ENCODE results near the gene EIF1B.

Gene EIF1B

DNA sequence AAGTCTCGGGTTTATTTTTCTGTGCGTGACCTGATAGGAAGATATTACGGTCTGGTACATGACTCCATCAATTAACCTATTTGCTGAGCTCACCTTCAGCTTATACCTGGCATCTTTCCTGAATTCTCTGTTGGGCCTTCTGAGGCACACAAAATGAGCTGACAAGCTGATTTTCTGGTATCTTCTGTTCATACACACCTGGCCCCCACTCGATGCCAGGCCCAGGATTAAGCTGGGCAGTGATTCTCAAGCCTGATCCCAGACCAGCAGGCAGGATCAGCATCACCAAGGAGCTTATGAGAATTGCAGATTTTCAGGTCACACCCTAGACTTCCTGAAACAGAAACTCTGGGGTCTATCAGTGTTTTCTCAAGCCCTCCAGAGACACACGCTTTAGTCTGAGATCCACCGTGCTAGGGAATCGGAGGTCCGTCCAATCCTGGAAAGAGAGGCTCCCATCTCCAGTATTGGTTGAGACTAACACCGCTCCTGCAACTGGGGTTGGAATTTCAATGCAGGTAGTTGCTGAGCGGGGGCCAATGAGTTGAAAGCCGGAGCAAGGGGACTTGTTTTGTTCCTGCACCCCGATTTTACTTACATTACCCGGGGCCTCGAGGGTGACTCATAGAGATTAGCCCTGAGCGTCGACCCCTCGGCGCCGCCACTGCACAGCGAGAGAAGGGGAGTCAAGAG, 636 bp upstream of the EIF1B start:
- no peak for DNase-seq (ENCODE audit: low spot score)

DNA sequence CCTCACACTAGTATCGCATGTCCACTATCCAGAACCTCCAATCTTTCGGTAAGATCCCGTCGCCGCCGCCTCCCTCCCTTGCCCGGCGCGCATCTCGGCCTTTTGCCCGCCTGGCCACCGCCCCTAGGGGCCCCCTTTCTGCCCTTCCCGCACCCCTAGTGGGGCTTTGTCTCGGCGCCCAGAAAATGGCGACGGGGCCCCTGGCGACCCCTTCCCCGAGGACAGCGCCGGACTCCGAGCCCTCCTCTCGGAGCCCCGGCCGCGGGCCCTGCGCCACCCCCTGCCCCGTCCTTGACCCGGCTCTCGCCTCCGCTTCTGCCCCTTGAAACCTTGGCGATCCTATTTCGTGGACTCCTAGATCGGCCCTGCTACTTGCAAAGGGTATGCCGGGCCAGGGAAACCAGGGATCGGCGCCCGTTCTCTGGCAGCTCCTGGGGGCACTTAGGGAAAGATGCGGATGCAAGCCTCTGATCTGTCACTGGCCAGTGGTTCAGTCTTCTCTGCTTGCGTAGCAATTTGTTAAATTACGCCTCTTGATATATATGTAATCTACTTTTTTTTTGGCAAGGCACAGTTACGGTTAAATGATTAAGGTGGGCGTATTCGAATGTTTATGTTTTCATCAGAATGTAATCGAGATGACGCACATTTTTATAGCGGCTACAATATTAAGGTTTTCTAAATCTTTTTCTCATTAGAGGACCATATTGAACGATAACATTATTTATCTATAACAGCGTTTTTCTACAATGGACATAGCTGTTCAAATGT, 603 bp downstream of the EIF1B start:
- DNase-seq (ENCODE audit: low spot score): no peak

DNA sequence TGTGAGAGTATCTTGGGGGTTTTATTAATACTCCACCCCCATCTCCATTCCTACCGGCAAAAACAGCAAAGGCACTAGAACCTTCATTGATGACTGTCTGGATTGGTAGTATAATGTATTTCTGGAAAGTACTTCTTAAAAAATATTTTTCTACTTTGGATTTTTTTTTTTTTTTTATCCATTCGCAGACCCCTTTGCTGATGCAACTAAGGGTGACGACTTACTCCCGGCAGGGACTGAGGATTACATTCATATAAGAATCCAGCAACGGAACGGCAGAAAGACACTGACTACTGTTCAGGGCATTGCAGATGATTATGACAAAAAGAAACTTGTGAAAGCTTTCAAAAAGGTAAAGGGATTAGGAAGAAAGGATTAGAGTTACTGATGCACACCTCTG, 1.2 kb downstream of the EIF1B start:
- DNase-seq (ENCODE audit: low spot score): no peak

DNA sequence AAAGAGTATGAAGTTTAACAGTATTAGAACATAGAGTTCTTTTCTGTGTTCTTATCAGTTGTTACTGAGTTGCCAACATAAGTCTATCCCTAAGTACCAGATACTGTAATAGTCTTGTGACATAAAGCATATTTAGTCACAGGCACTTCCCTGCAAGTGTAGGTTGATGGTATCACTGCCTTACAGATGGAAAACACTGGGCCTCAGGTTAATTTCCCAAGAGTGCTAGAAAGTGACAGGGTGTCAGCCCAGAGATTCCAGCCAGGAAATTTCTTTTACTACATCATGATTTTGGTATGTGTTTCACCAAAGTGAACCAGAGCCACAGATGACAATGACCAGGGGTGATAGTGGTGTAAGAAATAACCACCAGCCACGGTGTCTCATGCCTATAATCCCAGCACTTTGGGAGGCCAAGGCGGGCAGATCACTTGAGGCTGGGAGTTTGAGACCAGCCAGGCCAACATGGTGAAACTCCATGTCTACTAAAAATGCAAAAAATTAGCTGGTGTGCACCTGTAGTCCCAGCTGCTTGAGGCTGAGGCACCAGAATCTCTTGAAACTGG, 3.2 kb downstream of the EIF1B start:
- no peak for DNase-seq (ENCODE audit: low spot score)

DNA sequence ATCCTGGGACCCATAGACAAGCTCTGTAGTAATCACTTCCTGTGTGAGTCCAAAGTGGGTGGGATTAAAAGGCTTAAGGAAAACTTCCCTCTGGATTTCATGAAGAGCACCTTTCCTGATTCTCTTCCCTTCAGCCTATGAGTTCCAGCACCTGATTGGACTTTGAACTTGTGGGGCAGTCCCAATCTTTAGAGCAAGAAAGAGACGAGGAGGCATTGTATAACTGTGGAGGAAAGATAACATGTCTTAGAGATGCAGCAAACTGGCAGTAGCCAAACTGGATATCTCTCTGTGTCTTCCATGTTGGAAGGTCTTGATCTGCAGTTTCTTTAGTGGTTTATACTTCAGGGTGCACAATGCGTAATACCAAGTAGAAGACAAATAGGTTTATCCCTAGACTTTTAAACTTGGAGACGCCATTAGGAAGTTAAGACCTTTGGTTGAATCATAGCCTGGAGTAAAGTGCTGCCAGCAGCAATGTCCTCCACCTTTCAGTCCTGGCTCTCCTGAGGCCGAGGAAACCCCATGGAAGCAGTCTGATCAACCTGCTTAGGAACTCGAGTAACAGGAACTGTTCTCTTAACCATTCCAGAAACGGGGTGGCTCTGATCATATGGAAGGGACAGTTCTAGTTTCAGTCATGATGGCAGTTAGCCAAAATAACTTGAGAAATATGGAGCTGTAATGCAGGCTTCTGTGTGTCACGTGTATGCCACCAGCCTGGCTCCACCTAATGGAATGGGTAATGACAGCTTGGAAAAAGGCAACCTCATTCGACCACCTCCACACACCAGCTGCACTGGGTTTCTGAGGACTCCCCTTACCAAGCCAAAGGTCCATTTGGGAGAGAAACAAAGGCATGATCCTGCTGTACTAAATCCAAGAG, 4.7 kb downstream of the EIF1B start:
- no peak for DNase-seq (ENCODE audit: low spot score)

DNA sequence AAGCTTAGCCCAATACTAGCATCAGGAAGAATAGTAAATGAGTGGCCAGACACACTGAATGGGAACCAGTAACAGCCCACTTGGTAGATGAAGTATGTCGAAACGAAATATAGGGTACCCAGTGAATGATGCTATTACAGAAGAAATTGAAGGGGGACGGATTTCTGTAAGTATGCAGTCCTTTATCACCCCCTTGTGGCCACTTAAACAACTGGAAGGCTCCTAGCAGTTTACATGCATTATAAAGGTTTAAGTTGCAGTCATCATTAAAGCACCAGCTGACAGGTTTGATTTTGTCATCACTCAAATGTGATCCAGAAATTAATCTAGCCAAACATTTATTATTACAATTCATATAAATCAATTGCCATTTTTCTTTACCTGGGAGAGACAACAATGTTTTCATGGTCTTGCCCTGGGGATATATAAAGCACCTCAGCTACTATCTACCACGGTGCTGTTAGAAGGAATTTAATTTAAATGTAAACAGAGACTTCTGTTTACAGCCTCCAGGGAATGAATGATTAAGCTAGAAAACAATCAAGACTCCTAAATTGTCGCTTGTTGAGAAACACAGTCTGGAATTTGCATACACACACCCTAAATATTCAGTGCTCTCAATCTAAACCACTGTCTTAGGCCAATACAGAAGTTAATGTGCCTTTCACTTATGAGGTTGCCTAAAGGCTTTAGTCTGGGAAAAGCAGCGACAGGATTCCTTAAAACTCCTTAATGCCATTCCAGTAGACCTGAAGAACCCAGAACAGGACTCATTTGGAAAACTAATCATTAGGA, 7.8 kb downstream of the EIF1B start:
- no peak for DNase-seq (ENCODE audit: low spot score)

DNA sequence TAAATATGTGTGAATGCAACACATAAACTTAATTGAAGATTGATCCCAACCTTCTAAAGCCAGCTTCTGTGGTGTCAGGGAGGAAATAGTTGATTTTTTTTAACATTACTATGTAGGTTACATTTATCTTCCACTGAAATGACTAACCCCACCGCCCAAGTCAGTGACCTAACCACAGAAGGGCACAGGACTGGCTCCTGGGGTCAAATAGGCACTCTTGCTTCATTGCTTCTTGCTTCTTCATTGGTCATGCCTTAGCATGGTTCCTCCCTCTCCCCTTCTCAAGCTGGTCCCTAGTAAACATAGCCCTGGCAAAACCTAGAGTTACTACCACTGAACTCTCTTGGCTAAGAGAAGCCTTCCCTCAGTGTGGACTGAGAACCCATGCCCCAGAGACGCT, 12.3 kb downstream of the EIF1B start:
- DNase-seq (ENCODE audit: low spot score): no peak

DNA sequence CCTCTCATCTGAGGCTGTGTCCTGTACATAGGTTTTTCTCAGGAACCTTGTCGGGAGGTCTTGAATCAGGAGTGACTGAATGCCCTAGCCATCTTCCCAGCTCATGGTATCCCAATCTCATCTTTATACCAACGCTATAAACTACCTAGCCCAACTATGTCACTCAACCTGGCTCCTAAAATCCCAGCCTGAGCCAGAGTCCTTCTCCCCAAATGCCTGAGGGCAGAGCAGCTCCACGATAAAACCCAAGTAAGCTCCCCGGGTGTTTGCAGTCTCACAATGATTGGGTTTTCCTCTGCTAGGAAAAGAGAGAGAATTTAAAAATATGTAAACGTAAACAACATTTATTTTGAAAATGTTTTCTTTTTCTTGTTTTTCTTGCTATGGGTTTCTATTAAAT, 14.4 kb downstream of the EIF1B start:
- DNase-seq (ENCODE audit: low spot score): no peak

DNA sequence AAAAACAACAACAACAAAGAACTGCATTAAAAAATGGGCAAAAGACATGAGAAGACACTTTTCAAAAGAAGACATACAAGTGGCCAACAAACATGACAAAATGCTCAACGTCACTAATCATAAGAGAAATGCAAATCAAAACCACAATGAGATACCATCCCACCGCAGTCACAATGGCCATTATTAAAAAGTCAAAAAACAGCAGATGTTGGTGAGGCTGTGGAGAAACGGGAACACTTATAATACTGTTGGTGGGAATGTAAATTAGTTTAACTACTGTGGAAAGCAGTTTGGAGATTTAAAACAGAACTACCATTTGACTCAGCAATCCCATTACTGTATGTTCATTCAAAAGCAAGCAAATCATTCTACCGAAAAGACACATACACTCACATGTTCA, 15.1 kb downstream of the EIF1B start:
- no peak for DNase-seq (ENCODE audit: low spot score)

DNA sequence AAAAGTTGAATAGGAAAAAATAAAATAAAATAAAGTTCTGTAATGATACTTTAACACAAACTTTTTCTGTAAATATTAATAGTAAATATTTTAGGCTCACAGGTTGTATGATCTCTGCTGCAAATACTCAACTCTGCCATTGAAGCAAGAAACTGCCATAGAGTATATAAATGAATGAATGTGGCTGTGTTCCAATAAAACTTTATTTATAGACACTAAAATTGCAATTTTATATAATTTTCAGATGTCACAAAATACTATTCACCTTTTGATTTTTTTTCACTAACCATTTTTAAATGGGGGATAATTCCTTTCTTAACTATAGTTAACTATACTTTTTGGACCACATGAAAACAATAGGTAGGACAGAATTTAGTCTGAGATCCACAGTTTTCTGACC, 16.0 kb downstream of the EIF1B start:
- DNase-seq (ENCODE audit: low spot score): no peak

DNA sequence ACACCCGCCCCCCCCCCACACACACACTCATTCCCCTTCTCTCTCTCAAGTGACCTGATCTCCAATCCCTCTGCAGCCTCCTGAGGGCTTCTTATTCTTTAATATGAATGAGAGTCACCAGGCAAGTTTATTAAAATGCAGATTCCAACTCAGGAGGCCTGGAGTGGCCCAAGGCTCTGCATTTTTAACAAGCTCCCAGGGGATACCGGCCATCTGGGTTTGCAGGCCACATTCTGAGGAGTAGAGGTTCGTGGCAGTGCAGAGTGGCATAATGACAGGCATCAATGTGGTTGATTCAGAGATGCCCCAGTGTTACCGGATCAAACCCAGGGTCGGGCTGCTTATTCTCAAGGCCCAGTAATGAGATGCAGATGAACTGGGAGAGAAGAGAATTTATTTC, 18.9 kb downstream of the EIF1B start:
- DNase-seq (ENCODE audit: low spot score): no peak

DNA sequence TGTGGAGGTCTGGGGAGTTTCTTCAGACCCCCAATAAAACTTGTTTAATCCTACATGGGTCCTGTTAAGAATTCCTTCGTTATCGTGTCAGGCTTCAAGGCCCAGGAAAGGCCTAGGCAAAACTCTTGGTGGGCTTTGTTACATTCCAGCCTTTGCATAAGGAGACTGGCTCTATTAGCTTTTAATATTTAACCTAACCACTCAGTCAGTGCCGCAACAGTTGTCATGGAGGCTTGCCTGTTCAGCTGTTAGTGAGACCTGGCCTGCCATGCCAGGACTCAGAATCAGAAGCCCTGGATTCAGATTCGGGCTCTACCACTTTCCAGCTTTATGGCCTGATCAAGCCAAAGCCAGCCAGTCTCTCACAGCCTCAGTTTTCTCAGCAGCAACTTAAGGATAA, 19.6 kb downstream of the EIF1B start:
- no peak for DNase-seq (ENCODE audit: low spot score)

DNA sequence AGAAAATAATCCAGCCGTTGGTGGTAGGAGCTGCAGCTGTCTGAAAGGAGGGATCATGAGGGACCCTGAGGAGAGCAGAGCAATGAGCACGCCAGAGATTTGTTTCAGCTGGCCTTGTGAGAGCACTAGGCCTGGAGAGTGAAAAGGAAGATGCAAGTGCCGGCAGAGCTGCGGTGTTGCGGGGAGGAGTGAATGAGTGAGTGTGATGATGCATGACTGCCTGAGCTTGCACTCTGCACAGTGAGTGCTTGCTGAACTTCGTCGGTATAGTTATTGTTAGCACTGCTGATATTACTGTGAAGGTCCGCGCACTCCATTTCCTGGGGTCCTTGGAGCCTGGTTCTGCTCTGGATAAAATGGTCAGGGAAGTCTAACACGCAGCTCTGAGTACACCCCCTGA, 23.2 kb downstream of the EIF1B start:
- no peak for DNase-seq (ENCODE audit: low spot score)

DNA sequence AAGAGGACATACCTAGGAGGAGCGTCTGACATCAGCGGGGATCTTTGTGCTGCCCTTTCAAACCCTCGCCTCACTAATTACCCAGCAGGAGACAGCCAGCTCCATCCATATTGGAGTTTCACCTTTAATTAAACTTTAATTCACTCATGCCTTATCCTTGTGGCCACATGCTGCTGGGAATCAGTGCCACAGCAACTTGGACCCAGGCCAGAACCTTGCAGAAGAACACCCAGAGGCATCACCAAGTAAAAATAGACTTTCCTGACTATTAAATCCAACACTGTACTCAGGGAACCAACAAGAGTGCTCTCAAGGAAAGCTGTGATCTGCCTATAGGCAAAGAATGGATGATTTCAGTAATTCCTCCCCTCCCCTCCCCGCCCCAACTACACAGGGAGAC, 23.9 kb downstream of the EIF1B start:
- DNase-seq (ENCODE audit: low spot score): no peak

DNA sequence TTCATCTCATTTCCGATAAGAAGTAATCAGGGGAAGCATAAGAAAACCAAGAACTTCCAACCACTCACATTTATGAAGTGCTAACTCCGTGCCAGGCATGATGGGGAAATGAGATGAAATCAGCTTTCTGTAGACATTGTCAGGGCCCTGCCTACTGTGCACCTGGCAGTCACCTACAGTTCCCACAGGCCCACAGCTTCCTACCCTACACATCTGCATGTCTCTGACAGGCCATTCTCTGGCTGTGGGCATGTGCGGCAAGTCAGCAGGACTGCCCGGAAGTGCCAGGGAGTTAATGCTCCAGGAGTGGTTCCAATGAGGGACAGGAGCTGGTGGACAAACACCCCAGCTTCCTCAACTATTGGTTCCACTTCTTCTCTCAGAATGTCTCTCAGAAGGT, 24.3 kb downstream of the EIF1B start:
- no peak for DNase-seq (ENCODE audit: low spot score)

DNA sequence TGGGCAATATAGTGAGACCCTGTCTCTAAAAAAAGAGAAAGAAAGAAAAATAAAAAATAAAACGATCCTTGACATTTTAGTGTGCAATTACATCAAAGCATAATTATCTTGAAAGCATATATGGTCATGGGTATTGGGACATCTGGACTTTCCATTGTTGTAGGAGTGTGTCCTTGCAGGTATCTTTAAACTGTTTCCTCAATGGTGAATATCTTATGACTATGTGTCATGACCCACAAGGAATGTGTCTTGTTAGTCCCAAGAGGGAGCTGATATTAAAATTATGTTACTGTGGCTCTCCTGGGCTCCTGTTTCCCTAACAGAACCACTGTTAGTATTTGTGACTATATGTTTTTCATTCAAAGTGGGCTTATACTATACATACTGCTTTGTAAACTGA, 26.6 kb downstream of the EIF1B start:
- DNase-seq (ENCODE audit: low spot score): no peak

DNA sequence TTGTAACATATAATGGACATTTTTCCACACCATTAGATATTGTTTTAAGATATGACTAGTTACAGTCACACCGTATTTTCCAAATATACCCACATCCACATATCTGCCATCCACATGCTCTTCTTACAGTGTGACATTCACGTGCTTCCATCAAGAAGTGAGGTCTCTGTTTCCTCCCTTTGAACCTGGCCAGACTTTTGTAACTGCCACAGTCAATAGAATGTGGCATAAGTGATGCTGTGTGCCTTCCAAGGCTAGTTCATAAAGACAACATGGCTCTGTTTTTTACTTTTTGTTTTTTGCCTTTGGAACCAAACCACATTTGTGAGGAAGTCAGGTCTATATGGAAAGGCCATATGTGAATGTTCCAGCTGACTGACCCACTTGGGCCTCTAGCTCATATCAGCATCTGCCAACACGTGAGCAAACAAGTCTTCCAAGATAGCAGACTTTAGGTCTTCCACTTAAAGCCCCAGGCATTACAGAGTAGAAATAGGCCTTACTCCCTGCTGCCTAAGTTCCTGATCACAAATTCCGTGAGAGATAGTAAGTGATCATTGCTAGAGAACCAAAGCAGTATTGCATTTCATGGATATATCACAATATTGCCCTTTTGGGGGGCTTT, 27.1 kb downstream of the EIF1B start:
- no peak for DNase-seq (ENCODE audit: low spot score)

DNA sequence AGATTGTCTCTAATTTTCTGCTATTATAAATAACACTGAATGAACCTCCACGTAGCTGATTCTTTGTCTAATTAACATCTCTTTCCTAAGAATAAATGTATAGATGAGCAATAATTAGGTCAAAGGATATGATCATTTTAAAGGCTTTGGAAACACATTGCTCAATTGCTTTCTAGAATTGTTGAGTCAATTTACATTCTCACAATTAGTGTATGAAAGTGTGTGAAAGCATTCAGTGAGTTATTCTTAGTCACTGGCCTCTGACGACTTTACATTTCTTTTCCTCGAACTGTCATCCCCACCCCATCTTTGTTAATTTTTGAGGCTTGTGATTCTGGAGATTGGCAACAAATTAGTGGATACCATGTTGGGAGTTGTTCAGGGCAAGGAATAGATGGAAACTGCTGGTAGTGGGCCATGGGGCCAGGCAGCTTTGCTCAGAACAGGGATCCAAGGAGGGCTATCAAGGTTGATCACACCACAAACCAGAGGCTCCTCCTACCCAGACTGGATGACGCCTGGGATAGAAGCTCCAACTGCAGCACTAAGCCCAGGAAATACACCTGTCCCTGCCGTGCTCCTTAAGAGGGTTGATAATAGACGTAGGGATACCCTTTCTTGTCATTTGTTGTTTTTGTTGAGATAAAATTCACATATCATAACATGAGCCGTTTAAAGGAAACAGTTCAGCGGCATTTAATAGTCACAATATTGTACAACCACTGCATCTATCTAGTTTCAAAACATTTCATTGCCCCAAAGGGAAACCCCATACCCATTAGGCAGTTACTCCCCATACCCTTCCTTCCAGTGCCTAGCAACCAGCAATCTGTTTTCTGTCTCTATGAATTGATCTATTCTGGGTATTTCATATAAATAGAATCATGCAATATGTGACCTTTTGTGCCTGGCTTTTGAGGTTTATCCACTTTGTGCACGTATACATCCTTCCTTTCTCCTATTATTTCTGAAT, 27.9 kb downstream of the EIF1B start:
- no peak for DNase-seq (ENCODE audit: low spot score)

DNA sequence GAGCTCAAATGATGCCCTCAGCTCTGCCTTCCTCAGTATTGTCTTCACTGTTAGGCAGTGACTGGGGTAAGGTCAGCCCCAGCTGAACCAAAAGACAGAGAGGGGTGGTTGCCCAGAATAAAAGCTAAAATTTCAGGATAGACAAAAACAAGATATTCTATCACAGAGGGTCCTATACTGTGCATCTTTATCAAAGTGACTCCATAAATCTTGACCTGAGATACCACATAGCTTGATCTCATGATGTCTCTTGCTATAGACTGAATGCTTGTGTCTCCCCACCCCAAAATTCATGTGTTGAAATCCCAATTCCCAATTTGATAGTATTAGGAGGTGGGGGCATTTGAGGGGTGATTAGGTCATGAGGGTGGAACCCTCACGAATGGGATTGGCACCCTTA, 30.4 kb downstream of the EIF1B start:
- DNase-seq (ENCODE audit: low spot score): no peak

DNA sequence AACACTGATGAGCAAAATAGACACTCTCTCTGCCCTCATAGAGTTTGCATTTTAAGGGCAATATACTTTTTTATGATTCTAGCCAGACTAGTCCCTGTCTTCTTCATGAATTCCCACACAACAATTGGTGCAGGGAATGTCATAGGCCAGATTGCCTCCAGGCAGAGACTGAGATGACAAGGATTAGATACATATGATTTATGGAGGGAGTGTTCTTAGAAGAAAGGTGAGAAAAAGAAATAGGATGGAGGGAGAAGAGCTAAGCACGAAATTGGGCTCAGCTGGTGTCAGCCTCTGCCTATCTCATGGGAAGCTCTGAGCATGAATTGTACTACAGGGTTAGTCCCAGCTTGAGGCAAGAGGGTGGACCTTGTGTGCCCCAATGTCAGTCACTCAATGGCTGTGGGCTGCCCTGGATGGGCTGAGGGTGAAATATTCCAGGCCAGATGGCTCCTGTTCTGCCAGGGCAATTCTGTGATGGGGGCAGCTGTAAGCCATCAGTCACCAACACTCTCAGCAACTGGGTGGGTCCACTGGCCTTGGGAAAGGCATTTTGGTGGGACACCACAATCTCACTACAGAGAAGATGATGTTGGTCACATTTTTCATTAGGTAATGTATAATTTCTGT, 31.1 kb downstream of the EIF1B start:
- DNase-seq (ENCODE audit: low spot score): no peak
